GM21390 (cell line): ENCODE results near the gene HOXA5.
A peak's percentile ranks its signal among the peaks of the same experiment; 100 is the strongest.

ENCODE experiments used
- ATAC-seq: cut with Tn5 transposase; IDR thresholded peaks from one replicate; pipeline ENCODE4 v1.9.1; 2021; ENCODE audit not compliant: unreplicated experiment

HOXA5 gene

DNA sequence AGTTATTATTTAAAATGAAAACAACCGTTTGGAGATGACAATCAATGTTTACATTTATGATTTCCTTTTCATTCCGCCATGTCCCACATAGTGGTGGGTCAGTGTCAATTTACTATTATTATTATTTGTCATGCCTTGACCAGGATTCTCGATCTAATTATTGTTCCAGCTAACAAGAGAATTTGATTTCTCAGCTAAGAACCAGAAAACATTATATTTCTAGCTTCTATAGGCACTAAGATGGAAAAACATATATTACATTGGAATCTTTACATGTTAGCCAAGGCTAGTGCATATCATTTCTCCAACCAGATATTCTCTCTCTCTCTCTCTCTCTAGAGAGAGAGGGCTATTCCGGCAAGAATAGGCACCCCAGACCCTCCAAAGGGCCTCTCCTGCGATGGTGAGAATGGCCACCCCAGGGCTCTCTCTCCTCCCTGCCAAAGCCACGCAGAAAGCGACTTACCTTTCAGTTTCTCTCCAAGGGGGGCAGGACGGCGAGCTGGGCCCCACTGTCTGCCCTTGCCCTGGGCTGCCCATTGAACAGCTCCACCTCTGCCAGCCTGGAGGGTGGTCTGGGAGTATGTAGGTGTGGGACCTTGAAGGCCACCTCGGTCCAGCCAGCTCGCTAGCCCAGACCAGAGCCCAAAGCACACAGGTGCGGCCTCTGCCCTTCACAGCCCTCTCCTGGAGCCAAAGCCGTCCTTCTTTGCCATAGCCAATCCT lies 6.5 kb upstream of the HOXA5 start:
- peak; percentile 9 for ATAC-seq

DNA sequence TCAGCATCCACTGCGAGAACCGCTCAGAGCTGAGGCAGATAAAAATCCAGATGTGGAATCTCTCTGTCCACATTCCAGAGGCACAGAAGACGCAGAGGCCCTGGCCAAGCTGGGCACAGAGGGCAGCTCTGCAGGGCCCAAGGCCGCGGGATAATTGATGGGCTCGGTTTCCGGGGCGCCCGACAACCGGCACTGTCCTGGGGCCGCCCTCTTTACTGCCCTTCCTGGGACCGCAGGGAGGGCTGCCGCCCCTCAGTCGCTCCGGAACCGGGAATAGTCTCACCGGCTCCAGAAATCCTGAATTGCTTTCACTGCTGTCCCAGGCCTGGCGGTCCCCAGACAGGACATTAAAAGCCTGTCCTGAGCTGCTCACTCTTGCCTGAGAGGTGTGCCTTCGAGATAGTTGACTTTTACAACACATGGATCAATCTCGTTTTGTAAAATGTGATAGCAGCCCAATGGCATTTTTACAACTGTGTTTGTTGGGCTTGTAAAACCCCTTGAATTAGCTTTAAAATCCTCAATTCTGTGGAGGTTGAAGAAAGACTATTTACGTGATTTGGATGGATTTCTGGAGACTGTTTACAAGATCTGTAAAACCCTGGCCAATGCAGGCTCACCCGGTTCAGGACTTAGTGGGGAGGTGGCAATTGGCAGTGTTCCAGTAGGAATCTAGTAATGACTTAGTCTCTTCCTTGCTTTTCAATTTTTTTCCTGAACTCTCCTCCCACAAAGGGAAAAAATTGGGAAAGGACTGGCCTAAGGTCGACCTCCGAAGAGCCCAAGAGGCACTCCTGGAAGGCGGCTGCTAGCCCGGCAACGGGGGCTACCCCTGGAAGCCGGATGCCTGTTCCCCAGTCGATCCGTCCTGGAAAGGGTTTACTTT lies 5.5 kb upstream of the HOXA5 start:
- ATAC-seq = no peak

DNA sequence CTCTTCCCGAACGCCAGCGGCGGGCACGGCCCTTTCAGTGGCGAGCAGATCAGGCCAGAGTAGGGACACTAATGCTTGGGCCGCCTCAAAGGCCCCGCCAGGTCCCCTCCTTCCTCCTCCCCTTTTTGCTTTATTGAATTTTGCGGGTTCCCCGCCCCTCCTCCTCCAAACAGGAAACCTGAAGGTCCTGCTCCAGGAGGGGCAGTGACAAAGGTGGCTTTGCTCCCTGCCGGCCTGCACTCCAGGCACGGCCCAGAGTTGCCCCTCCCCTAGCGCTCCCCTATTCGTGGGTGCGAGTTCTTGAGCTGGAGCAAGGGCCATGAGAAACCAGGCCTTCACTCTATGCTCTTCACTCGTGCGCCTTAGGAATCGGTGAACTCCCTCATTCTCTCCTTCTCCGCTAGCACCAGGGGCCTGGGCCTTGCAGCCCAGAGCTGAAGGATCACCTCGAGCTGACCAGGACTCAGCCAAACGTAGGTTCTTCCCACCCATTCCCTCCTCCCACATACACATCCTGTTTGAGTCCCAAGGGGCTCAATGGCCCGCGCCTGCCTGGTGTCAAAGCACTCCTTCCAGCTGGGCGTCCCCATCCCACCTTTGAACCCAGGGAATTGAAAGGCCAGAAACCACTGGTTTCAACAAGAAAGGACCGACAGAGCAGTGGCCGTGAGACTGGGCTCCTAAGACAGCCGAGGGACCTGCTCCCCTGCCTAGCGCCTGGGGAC lies 4.7 kb upstream of the HOXA5 start:
- no peak for ATAC-seq

DNA sequence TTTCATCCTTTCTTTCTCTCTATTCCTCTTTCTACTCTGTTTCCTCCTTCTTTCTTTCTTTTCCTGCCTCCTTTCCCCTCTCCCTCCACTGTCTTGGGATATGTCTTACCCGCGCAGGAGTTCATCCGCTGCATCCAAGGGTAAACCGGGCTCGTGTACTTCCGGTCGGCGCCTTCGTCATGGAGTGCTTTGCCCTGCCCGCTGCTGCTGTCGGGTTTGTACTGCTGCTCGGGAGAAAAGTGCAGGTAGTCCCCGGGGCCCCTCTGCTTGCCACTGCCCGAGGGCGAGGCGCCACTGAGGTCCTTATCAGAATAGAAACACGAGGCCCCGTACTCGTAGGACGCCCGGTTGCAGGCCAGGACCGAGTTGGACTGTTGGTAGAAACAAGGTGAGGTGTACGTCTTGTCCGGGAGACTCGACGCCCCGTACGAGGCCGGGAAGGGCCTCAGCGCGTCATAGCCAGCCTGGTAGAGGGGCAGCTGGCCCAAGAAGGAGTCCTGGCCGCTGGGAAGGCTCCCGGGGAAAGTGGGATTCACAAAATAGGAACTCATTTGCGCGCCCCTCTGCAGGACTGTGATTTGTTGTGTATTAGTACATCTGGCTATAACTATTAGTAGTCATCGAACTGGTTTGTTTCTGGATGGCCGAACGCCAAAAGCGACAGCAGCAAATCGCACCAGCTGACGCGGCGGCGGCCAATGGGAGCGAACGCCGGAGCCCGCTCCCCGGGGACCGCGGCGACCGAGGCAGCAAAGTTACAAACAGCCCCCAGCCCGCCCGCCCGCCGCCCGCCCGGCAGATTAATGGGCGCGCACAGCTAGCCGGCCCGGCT lies 3.9 kb upstream of the HOXA5 start, which contains the start of gene HOXA6:
Gene HOXA6 (minus strand): TSS at position 576 of the 832 bp plus-strand sequence. CDS start 25 bp downstream, at position 551.
- no peak for ATAC-seq

DNA sequence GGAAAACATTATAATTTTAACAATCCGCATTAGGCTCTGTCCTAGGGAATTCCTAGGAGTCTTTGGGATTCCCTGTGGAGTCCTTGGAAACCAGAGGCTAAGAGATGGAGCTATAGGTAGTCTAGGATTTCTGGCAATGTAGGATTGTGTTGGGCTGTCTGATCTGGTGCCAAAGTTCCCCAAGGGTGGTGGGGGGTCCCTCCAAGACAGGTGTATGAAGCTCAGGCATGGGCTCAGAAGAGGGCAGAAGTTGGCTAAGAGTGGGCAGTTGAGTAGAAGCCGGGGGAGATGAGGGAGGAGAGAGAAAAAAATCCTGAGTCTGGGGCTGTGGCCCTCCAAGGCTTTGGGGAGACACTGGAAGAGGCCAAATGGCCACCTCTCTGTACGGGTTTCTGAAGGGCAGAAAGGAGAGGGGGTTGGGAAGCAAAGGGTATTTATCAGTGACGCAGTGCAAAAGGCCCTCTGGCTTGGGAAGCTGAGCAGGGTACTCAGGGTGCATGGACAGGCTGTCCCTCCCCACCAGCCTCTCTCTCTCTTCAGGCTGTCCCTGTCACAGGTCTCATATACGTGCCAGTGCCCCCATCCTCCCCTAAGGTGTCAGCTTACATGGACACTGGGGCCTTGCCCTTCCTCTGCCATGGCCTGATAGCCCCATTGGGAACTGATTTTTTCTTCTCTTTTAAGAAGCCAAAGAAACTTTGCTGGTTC lies 3.2 kb upstream of the HOXA5 start:
- ATAC-seq = no peak

DNA sequence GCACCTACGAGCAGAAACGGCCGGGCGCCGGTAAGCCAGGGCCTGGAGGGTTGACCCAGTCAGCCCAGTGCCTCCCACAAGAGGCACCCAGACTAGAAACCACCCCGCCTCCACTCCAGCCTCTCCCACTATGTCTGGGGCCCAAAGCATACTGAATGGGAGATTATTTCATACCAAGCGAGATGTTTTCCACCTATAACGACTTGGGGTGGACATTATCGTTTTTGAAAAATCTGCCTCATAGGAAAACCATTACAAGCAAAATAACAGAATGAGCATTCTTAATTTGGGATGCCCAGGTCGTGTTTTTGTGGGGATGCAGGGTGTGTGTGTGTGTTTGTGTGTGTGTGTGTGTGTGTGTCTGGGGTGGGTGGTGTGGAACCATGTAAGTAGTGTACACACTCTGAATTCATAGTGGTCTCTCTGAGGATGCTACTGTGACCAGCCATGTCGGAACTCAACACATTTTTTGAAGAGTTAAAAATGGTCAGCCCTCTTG lies 2.5 kb upstream of the HOXA5 start:
- ATAC-seq = no peak

DNA sequence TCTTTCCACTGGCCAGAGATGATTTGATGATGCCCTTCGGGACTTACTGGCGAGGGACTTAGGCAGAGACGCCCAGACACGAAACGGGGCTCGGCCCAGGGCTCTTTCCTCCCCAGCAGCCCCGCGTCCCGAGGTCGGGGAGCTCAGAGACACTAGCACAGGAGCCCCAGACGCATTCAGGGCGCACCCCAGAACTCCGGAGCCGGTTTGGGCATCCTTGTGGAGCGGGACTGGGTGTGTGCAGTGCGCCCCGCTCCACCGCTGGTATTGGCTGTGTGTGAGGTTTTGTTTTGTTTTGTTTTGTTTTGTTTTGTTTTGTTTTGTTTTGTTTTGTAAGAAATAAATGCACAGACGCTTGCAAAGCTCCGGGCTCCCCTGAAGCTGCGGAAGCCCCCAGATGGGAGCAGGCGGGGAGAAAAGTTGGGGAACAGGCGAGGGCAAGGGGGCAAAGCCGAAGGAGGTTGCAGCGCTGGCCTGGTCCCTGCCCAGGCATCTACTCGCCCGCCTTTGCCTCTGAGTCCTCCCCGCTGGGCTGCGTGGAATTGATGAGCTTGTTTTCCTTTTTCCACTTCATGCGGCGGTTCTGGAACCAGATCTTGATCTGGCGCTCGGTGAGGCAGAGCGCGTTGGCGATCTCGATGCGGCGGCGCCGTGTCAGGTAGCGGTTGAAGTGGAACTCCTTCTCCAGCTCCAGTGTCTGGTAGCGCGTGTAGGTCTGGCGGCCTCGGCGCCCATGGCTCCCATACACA lies 1.9 kb upstream of the HOXA5 start:
- ATAC-seq = no peak

DNA sequence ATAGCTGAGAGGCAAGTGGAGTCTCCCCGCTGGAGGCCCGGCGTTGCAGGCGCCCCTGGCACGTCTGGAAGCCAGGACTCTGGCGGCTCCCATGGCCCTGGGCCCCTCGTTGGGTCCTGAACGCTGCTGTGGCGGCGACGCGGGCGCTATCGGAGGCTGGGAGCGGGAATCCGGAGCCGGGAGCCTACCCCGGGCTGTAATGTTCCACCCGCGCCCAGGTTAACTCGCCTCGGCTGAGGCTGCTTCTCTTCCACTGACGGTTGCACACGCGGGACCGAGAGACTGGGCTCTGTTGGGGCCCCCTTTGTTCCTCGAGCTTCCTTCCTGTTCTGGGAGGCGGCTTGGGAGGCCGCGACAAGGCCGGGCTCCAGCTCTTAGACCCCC lies 1.3 kb upstream of the HOXA5 start:
- no peak for ATAC-seq

DNA sequence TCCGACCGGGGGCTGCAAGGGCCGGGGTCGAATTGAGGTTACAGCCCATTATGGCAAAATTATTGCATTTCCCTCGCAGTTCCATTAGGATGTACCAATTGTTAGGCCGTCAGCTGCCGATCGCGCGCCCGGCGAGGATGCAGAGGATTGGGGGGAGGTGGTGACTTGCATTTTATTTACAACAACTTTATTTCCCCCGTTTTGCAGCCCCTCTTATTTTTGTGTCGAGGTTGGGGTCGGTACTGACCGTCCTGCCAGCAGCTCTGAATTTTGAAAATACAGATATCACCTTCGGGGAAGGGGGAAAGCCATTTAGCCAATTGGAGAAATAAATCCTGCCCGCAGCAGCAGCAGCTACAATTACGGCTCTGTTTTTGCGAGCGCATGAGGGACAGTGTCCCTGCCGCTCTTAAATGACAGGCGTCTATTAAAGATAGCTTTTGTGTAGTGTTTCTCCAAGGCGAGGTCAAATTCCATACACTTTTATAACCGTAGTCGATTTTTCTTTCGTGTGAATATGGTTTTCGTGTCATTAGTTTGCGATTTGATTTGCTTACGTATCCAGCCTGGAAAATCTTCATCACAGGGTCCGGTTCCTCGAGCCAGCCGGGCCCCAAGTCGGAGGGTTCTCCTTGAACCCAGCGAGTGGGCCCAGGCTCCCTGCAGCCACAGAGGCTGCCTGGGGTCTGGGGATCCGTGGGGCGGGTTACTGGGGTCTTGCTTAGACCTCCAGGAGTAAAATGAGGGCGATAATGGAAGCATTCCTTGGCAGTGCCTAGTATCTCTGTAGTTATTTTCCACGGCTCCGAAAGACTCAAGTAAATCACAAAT lies 684 bp upstream of the HOXA5 start:
- no peak for ATAC-seq

DNA sequence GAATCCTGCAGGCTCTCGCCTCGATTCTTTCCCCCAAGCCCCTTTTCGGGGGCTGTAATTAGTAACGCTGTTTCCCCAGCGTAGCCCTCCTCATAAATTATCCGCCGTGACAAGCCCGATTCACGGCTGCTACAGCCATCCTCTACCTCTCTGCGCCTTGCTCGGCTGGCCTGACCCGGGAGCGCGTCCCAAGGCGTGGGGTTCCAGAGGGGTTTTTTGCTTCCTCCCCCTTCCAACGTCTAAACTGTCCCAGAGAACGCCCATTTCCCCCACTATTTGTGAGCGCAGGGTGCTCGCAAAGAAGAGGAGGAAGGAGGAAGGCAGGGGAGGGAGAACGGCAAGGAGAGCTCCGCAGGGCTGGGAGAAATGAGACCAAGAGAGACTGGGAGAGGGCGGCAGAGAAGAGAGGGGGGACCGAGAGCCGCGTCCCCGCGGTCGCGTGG lies 880 bp downstream of the HOXA5 start:
- no peak for ATAC-seq

DNA sequence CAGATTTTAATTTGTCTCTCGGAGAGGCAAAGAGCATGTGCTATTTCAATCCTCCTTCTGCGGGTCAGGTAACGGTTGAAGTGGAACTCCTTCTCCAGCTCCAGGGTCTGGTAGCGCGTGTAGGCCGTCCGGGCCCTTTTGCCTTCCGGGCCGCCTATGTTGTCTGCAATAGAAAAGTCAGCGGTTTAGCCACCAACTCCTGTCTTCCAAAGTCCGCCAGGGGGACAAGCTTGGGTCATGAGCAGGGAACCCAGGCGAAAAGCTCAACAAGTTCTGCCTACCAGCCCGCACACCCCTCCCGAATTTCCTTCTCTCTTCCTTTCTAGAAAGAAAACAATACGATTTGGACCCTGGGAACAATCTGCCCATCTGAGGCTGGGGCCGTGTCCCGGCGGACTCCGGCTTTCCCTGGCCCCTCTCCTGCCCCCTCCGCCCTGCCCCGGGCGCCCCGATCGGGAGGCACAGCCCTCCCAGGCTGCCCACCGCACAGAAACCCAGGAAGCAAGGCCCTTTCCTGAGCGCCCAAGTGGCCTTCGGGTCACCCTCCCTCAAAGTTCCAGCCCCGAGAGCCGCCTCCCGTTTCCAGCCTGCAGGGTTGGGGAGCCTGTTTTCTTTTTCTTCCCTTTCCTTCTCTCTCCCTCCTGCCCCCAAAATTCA lies 1.4 kb downstream of the HOXA5 start:
- no peak for ATAC-seq

DNA sequence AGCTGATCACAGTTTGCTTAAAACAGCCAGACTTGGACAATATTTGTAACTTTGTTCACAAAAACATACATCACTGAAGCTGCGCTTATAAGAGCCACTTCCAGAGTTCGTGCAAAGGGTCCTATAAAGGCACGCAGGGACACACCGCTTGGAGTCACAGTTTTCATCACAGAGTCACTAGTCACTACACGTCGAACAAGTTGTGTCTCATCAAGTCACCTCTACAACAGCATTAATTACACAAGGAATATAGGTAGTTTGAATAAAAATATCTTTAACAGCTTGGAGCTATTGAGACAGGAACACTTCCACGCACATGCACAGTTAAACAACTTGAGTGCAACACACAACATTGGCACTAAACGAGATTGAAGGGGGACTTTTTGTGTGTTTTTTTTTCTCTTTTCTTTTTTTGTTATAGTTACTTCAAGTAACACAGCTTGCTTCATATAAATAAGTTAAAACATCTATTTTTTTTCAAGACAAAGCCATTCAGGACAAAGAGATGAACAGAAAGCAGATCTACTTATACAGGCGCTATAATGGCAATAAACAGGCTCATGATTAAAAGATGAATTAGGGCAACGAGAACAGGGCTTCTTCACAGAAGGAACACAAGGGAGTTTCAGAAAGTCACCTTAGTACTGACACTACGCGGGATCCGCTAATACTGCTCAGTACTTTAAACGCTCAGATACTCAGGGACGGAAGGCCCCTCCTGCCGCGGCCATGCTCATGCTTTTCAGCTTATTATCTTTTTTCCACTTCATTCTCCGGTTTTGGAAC lies 2.2 kb downstream of the HOXA5 start:
- no peak for ATAC-seq

DNA sequence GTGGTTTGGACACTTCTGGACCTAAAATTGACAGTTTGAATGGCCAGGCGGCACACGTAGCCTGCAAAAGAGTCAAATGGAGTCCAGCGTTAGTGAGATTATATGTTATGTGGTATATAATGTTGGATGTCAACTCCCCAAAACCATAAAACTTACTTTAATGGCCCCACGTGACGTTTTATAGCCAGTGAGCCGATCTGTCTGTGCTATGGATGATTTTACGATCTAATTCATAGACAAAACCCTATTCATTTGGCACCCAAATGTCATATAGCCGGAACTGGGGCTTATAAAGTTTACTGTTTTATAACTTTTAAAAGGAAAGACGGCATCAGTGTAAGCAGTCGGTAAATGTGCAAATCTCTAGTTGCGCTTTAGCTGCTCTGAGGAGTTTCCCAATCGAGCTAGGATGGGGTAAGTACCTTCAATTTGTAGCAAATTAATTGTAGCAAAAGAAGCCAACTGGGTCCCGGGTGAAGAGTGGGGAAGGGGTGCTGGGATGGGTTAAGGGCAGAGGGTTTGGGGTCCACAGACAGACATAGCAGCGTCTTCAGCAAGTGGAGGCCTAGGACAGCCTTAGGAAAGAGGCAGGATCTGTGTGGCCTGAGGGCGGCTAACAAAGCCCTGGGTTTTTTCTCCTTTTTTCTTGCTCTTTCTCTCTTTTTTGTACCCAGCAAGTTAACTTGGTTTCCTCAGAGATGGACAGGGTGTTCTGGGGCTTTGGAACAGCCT lies 3.2 kb downstream of the HOXA5 start:
- no peak for ATAC-seq

DNA sequence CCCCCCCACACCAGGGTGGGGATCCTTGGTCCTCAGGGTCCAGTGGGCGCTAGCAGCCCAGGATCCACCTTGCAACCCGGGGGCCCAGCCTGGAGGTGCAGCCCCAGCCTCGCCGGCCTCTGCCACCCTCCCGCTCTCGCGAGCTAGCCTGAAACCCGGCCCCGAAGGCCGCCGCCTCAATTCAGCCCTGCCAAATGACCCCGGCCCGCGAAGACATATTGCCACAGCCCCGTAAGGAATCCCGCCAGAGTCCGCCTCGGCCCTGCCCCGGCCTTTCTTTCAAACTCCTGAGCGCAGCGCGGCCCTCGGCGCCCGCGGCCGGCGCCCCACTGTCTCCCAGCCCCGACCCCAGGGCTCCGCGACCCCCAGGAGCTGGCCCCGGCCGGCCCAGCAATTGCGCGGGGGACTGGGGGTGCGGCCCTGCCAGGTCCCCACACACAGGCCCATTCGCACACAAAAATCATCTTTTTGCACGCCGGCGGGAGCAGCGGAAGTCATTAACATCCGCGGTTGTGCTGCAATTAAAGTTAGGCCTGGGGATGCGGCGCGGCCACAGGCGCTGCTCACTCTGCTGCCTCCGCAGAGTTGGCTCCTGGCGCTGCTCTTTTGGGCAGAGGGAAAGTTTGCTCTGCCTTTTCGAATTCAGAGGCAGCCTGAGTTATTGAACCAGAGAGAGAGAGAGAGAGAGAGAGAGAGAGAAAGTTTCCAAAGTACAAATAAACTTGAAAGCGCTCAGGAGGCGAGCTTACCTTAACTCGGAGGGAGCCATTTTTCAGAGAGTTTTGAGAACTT lies 4.0 kb downstream of the HOXA5 start:
- ATAC-seq = no peak

DNA sequence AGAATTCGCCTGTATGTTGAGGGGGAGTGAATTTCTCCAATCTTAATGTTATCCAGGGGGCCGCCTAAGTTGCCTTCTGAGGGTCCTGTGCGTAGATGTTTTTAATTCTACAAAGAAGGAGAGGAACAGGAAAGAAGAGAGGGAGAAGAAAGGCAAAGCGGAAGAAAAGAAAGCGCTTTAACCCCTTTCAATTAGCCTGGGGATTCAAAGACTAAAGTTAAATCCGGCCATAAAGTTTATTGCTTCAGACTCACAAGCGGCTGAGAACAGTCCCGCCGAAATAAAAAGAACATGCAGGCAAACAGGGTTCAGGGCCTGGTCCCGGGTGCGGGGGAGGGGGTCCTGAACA lies 4.5 kb downstream of the HOXA5 start:
- no peak for ATAC-seq

DNA sequence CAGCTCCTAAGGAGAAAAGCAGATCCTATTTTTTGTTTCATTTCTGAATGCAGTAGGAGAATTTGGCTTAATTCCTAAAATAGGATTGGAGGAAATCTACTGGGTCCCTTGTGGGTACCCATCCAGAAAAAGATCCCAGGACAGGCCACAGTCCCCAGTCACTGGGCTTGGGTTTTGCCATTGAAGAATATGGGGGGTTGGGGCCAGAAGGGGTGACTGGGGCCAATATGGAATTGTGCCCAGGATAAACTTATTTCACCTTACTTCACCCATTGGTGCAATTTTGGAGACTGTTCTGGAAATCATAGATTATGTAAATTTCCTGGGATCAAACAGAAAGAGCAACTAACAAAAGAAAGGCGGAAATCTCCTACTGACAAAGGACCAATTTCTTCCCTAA lies 5.0 kb downstream of the HOXA5 start:
- no peak for ATAC-seq
